IMR-90 (cell line): ENCODE data around the gene TIGD7. TPM values are rescaled to one million over a fixed set of nuclear protein-coding genes. Genes with fewer than 3 reads are reported as not detected.

ENCODE experiments used
- ATAC-seq: fragments of 200-7000 bp; cut with Tn5 transposase; 2 replicates; pipeline ENCODE4 v1.9.1; 2020; ENCODE audit warnings: low read depth, mild to moderate bottlenecking, moderate library complexity
- Bru-seq: library from RNA; stranded (reverse); fragments of 400-500 nt; gene quantifications from one replicate; lab custom pipeline; 2021; lab: Mats Ljungman, UMichigan
- BruChase-seq, 2 experiments: library from RNA; stranded (reverse); fragments of 400-500 nt; gene quantifications; one replicate each; lab custom pipeline; 2021; lab: Mats Ljungman, UMichigan
- BruUV-seq: library from RNA; stranded (reverse); fragments of 400-500 nt; replicated peaks from 2 replicates; lab custom pipeline; 2021; lab: Mats Ljungman, UMichigan
- CTCF ChIA-PET: fragments of 300-600 bp; formaldehyde crosslinking; extraction: SDS; loops from one replicate; lab custom pipeline; 2021; ENCODE audit warnings: antibody characterized with exemption; lab: Yijun Ruan, JAX
- POLR2A ChIA-PET: fragments of 300-600 bp; sonication (Branson Sonifier 250); formaldehyde crosslinking; loops from one replicate; lab custom pipeline; 2022; ENCODE audit warnings: antibody characterized with exemption; ENCODE audit not compliant: unreplicated experiment; lab: Charles Lee
- DNase-seq: peaks from one replicate; pipeline ENCODE4 v3.0.0; 2013
- H2AFZ ChIP-seq: replicated peaks from 2 replicates; pipeline ENCODE3; 2013; ENCODE audit warnings: low read length, mild to moderate bottlenecking; ENCODE audit not compliant: poor library complexity
- H2AK5ac ChIP-seq: 2 replicates; pipeline ENCODE4 v1.6.1; 2013; ENCODE audit warnings: low read depth, low read length, inconsistent platforms
- H2AK9ac ChIP-seq: replicated peaks from 2 replicates; pipeline ENCODE3; 2013; ENCODE audit warnings: mild to moderate bottlenecking, low read depth, low read length, moderate library complexity; ENCODE audit not compliant: poor library complexity
- H2BK120ac ChIP-seq: 2 replicates; pipeline ENCODE4 v1.6.1; 2013; ENCODE audit warnings: low read depth, low read length, inconsistent platforms
- H2BK15ac ChIP-seq: 3 replicates; pipeline ENCODE4 v1.6.1; 2013; ENCODE audit warnings: low read depth, low read length, inconsistent platforms
- H2BK20ac ChIP-seq: 2 replicates; pipeline ENCODE4 v1.6.1; 2013; ENCODE audit warnings: low read depth, mild to moderate bottlenecking, inconsistent platforms, low read length, moderate library complexity
- H2BK5ac ChIP-seq: 2 replicates; pipeline ENCODE4 v1.6.1; 2013; ENCODE audit warnings: mild to moderate bottlenecking, low read depth, low read length, inconsistent platforms; ENCODE audit not compliant: poor library complexity, severe bottlenecking
- H3K14ac ChIP-seq: replicated peaks from 2 replicates; pipeline ENCODE4 v1.6.1; 2013; ENCODE audit warnings: low read depth, low read length, inconsistent platforms
- H3K18ac ChIP-seq: 2 replicates; pipeline ENCODE4 v1.6.1; 2013; ENCODE audit warnings: low read depth, low read length, control low read depth
- H3K23ac ChIP-seq: 2 replicates; pipeline ENCODE4 v1.6.1; 2013; ENCODE audit warnings: low read depth, low read length, inconsistent platforms
- H3K27ac ChIP-seq: 2 replicates; pipeline ENCODE4 v1.5.1; 2013; ENCODE audit warnings: mild to moderate bottlenecking, control low read depth, low read length; ENCODE audit not compliant: insufficient read depth
- H3K27me3 ChIP-seq: 2 replicates; pipeline ENCODE4 v1.6.1; 2013; ENCODE audit warnings: low read length; ENCODE audit not compliant: control insufficient read depth, insufficient read depth
- H3K36me3 ChIP-seq: 2 replicates; pipeline ENCODE4 v1.6.1; 2013; ENCODE audit warnings: low read length, mixed read lengths; ENCODE audit not compliant: control insufficient read depth, insufficient read depth
- H3K4ac ChIP-seq: 2 replicates; pipeline ENCODE4 v1.6.1; 2013; ENCODE audit warnings: low read depth, low read length, inconsistent platforms
- H3K4me1 ChIP-seq: 2 replicates; pipeline ENCODE4 v1.6.1; 2013; ENCODE audit warnings: low read length, mixed read lengths; ENCODE audit not compliant: control insufficient read depth, insufficient read depth
- H3K4me2 ChIP-seq: 2 replicates; pipeline ENCODE4 v1.6.1; 2013; ENCODE audit warnings: low read depth, mild to moderate bottlenecking, control low read depth, low read length, moderate library complexity
- H3K4me3 ChIP-seq: 2 replicates; pipeline ENCODE4 v1.5.1; 2013; ENCODE audit warnings: low read depth, mild to moderate bottlenecking, control low read depth, low read length, moderate library complexity; ENCODE audit not compliant: insufficient read depth
- H3K56ac ChIP-seq: 2 replicates; pipeline ENCODE4 v1.6.1; 2013; ENCODE audit warnings: low read length, inconsistent platforms; ENCODE audit not compliant: insufficient read depth; ENCODE audit errors: extremely low read depth
- H3K79me1 ChIP-seq, 2 experiments: 2 replicates each; pipeline ENCODE4 v1.6.1; 2013; ENCODE audit warnings: low read length in 2 of 2, inconsistent platforms in 1 of 2, low read depth in 1 of 2
- H3K9ac ChIP-seq: 2 replicates; pipeline ENCODE4 v1.6.1; 2013; ENCODE audit warnings: low read depth, low read length, control low read depth
- H3K9me1 ChIP-seq: 2 replicates; pipeline ENCODE4 v1.6.1; 2013; ENCODE audit warnings: low read length, inconsistent platforms; ENCODE audit not compliant: insufficient read depth
- H3K9me3 ChIP-seq: 2 replicates; pipeline ENCODE4 v1.6.1; 2013; ENCODE audit warnings: low read length; ENCODE audit not compliant: control insufficient read depth, insufficient read depth
- H4K20me1 ChIP-seq: 2 replicates; pipeline ENCODE4 v1.6.1; 2013; ENCODE audit warnings: low read length, inconsistent platforms; ENCODE audit not compliant: insufficient read depth
- H4K5ac ChIP-seq: 2 replicates; pipeline ENCODE4 v1.6.1; 2013; ENCODE audit warnings: mild to moderate bottlenecking, low read depth, low read length, control low read depth
- H4K8ac ChIP-seq, 2 experiments: 2 replicates each; pipeline ENCODE4 v1.6.1; 2013; ENCODE audit warnings: low read depth in 2 of 2, low read length in 2 of 2, control low read depth in 1 of 2, inconsistent platforms in 1 of 2
- H4K91ac ChIP-seq: 2 replicates; pipeline ENCODE4 v1.6.1; 2013; ENCODE audit warnings: low read depth, low read length, inconsistent platforms; ENCODE audit not compliant: insufficient read depth
- BHLHE40 ChIP-seq: fragments of 150-350 bp; IDR thresholded peaks from 2 replicates; pipeline ENCODE4 v1.6.1; 2016; ENCODE audit warnings: mild to moderate bottlenecking, low read depth, low read length
- CHD1 ChIP-seq: IDR thresholded peaks from 2 replicates; pipeline ENCODE4 v1.6.1; 2012; ENCODE audit warnings: low read depth, low read length, improper control_type of control experiment
- MAZ ChIP-seq: IDR thresholded peaks from 2 replicates; pipeline ENCODE4 v1.6.1; 2012; ENCODE audit warnings: low read depth, mild to moderate bottlenecking, low read length, improper control_type of control experiment, moderate library complexity, borderline replicate concordance
- MXI1 ChIP-seq: IDR thresholded peaks from 2 replicates; pipeline ENCODE4 v1.6.1; 2012; ENCODE audit warnings: low read depth, mild to moderate bottlenecking, low read length, moderate library complexity, borderline replicate concordance
- NFE2L2 ChIP-seq: fragments of 150-350 bp; IDR thresholded peaks from 2 replicates; pipeline ENCODE4 v1.6.1; 2016; ENCODE audit warnings: low read depth, mild to moderate bottlenecking, low read length
- RAD21 ChIP-seq: IDR thresholded peaks from 2 replicates; pipeline ENCODE4 v1.6.1; 2012; ENCODE audit warnings: low read length, improper control_type of control experiment
- RCOR1 ChIP-seq: IDR thresholded peaks from 2 replicates; pipeline ENCODE4 v1.6.1; 2012; ENCODE audit warnings: mild to moderate bottlenecking, low read length, improper control_type of control experiment; ENCODE audit not compliant: insufficient replicate concordance
- WGBS, 2 experiments: methylation state at CpG; one replicate each; pipeline versions ENCODE4 v1.1.5 to v1.1.7; 2013; ENCODE audit warnings: missing lambda C conversion rate in 2 of 2; ENCODE audit not compliant: insufficient read length in 1 of 2; ENCODE audit errors: extremely low coverage in 2 of 2; 5-methylcytosine and 5-hydroxymethylcytosine counted together
- dilution Hi-C: fragments of 300-500 bp; cut with HindIII; formaldehyde crosslinking; loops from one replicate; pipeline ENCODE4 v1.14.3; 2018; ENCODE audit warnings: low sequenced_read_pairs; ENCODE audit not compliant: unreplicated experiment
- in situ Hi-C: fragments of 300-500 bp; cut with MboI; formaldehyde crosslinking; loops from 3 replicates; pipeline ENCODE4 v1.14.3; 2019; ENCODE audit warnings: low sequenced_read_pairs, inconsistent platforms, mixed read lengths
- intact Hi-C: fragments of 100-400 bp; cut with micrococcal nuclease; formaldehyde crosslinking; loops from 2 replicates; pipeline ENCODE4 v1.10.0; 2022
- long read RNA-seq: library from polyadenylated mRNA; unstranded; transcript quantifications from one replicate; pipeline ENCODE4 v2.0.0, GENCODE V29; 2021; ENCODE audit not compliant: unreplicated experiment
- polyA plus RNA-seq, 3 experiments: library from polyadenylated mRNA; depleted of rRNA; stranded (reverse); fragments of >200 nt; gene quantifications; 2 replicates each; pipeline ENCODE4 v1.2.3, GENCODE V29; 2012; ENCODE audit warnings: low replicate concordance in 1 of 3
- total RNA-seq: library from RNA; depleted of rRNA; stranded (reverse); fragments of >200 nt; gene quantifications from 2 replicates; pipeline ENCODE4 v1.2.3, GENCODE V29; 2012; rRNA removed
- TF ChIP-seq, protein P1 (sequence below): fragments of 150-350 bp; IDR thresholded peaks from 2 replicates; pipeline ENCODE4 v1.6.1; 2017; ENCODE audit warnings: mild to moderate bottlenecking, antibody characterized with exemption, low read length, low read depth
- TF ChIP-seq, protein P2 (sequence below): fragments of 150-350 bp; IDR thresholded peaks from 2 replicates; pipeline ENCODE4 v1.6.1; 2016; ENCODE audit warnings: low read depth, mild to moderate bottlenecking, low read length, moderate library complexity, borderline replicate concordance

Gene TIGD7, protein sequence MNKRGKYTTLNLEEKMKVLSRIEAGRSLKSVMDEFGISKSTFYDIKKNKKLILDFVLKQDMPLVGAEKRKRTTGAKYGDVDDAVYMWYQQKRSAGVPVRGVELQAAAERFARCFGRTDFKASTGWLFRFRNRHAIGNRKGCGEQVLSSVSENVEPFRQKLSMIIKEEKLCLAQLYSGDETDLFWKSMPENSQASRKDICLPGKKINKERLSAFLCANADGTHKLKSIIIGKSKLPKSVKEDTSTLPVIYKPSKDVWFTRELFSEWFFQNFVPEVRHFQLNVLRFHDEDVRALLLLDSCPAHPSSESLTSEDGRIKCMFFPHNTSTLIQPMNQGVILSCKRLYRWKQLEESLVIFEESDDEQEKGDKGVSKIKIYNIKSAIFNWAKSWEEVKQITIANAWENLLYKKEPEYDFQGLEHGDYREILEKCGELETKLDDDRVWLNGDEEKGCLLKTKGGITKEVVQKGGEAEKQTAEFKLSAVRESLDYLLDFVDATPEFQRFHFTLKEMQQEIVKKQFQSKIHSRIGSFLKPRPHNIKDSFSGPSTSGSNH
- total RNA-seq (2.7 and 3.9 TPM in 2 replicates), polyA plus RNA-seq (2012; rRNA removed) (2.1 and 2.5 TPM in 2 replicates), Bru-seq, nascent RNA (percentile 79 among the genes with signal in this experiment), BruChase-seq, experiment 1, labeled RNA remaining after a 6-hour chase (percentile 81 among the genes with signal in this experiment), BruChase-seq, experiment 2, labeled RNA remaining after a 2-hour chase (percentile 81 among the genes with signal in this experiment)
- polyA plus RNA-seq (2012; cell fraction: cytosol; rRNA removed), result 0.73 and 1.1 TPM in 2 replicates
- polyA plus RNA-seq (2012; cell fraction: nucleus; rRNA removed; ENCODE audit: low replicate concordance), result 0.71 and 4.9 TPM in 2 replicates
- long read RNA-seq, partial matches to known transcripts, result 1 of 7 reads
- long read RNA-seq, other reads (novel, unspliced or antisense), result 2 of 7 reads

DNA sequence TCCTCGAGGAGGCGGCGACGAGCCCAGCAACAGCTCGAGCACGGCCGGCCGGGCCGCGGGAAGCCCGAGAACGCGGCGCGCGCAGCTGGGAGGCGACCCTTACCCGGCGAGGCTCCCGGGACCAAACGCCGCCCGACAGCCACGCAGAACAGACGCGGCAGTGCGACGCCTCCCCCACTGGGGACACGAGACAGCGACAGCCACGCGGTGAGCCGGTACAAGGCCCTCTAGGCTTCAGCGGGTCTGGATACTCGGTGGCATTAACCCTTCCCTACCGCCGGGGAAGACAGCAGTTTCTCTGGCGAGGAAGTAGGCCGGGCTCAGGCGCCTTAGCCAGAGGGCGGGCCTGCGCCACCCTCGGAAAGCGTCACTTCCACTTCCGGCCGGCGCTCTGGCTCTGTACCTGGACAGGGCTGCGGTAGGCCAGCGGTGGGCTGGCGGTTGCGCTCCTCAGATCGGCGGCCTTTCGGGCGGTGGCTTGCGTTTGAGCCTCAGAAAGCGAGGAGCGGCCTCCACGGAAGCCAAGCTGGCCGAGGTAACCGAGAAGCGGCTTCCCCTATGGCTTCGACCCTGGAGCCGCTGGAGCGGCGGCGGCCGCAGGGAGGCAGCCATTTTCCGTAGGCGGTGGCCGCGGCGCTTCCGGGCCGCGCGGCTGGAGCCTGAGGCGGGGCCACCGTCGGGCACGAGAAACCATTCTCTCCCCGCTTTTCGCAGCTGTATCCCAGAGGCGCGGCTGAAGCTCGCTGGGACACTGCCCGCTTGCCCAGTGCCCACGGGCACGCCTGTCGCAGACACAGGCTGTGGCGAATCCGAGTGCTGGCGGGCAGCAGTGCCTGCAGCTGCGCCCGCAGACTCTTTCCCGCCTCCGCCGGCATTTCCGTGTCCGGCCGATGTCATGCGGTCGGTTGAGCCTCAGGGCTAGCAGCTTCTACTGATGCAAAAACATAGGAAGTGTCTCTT, at the start of gene TIGD7, which contains the start of gene ZNF75A:
Gene TIGD7 (minus strand): TSS at position 322 of the 960 bp plus-strand sequence. CDS start 4,816 bp downstream, outside the sequence.
Gene ZNF75A (plus strand): TSS at position 389 of the 960 bp plus-strand sequence. CDS start 2,932 bp downstream, outside the sequence.
- H2BK20ac ChIP-seq, result no peak within 1 kb of the TSS
- dilution Hi-C loops, result no loop called here
- peaks cover 26% of the 10 kb centered on the region for H3K36me3 ChIP-seq
- H3K27ac ChIP-seq, result peak within 1 kb of the TSS; percentile 92
- peak within 1 kb of the TSS; percentile 60; the same call in 1 of the 2 replicates for H3K18ac ChIP-seq
- H4K8ac ChIP-seq, result peak within 1 kb of the TSS; percentile 93 to 97
- H4K20me1 ChIP-seq, result no peaks in the 10 kb centered on the region
- ATAC-seq, result peak; percentile 98
- intact Hi-C loops, result no loop called here
- H2AK9ac ChIP-seq, result peak within 1 kb of the TSS; percentile 88
- H2BK5ac ChIP-seq, result peak within 1 kb of the TSS; percentile 93
- in situ Hi-C loops, result no loop called here
- CTCF ChIA-PET, result no interaction called here
- peak within 1 kb of the TSS; percentile 58 for H3K56ac ChIP-seq
- H3K4me1 ChIP-seq, result no peaks in the 10 kb centered on the region
- H4K91ac ChIP-seq, result peak within 1 kb of the TSS; percentile 87
- H3K9me1 ChIP-seq, result no peaks in the 10 kb centered on the region
- H3K9ac ChIP-seq, result peak within 1 kb of the TSS; percentile 76
- H3K79me1 ChIP-seq, result peaks cover 29 to 36% of the 10 kb centered on the region in 2 experiments
- H3K4me3 ChIP-seq, result peak within 1 kb of the TSS; percentile 78
- POLR2A ChIA-PET, result interaction anchor here (0.6 kb wide), 1 partner anchor 97 kb away, joined by 15 read pairs; no protein-coding TSS in a partner anchor
- DNase-seq, result peak; percentile 88
- peak within 1 kb of the TSS; percentile 91; the same call in 1 of the 2 replicates for H3K23ac ChIP-seq
- H4K5ac ChIP-seq, result peak within 1 kb of the TSS; percentile 94
- peak within 1 kb of the TSS; percentile 95 for H3K4me2 ChIP-seq
- H2AFZ ChIP-seq, result peak within 1 kb of the TSS; percentile 100
- H3K14ac ChIP-seq, result peak within 1 kb of the TSS; percentile 98
- 3% methylated on average over 62 of the region's 103 CpGs; no CpG with 5 or more reads in 1 of the 2 experiments for WGBS, 2 experiments
- H2BK120ac ChIP-seq, result peak within 1 kb of the TSS; percentile 65; the same call in 1 of the 2 replicates
- peak within 1 kb of the TSS; percentile 25 for H2AK5ac ChIP-seq
- peak within 1 kb of the TSS; percentile 95 for H3K4ac ChIP-seq
- H3K27me3 ChIP-seq, result no peaks in the 10 kb centered on the region
- H3K9me3 ChIP-seq, result peaks cover 47% of the 10 kb centered on the region
- H2BK15ac ChIP-seq, result no peak within 1 kb of the TSS
- BruUV-seq, result no TSS peak
- no peak for TF ChIP-seq RAD21
- TF ChIP-seq BHLHE40, result no peak
- TF ChIP-seq, protein P1, sequence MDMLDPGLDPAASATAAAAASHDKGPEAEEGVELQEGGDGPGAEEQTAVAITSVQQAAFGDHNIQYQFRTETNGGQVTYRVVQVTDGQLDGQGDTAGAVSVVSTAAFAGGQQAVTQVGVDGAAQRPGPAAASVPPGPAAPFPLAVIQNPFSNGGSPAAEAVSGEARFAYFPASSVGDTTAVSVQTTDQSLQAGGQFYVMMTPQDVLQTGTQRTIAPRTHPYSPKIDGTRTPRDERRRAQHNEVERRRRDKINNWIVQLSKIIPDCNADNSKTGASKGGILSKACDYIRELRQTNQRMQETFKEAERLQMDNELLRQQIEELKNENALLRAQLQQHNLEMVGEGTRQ, result no peak
- no peak for TF ChIP-seq CHD1
- TF ChIP-seq MAZ, result no peak
- TF ChIP-seq, protein P2, sequence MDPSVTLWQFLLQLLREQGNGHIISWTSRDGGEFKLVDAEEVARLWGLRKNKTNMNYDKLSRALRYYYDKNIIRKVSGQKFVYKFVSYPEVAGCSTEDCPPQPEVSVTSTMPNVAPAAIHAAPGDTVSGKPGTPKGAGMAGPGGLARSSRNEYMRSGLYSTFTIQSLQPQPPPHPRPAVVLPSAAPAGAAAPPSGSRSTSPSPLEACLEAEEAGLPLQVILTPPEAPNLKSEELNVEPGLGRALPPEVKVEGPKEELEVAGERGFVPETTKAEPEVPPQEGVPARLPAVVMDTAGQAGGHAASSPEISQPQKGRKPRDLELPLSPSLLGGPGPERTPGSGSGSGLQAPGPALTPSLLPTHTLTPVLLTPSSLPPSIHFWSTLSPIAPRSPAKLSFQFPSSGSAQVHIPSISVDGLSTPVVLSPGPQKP, result no peak
- no peak for TF ChIP-seq RCOR1
- no peak; the same call in 1 of the 2 replicates for TF ChIP-seq MXI1
- TF ChIP-seq NFE2L2, result no peak
